Esophagus muscularis mucosa (tissue), 3 donors: ENCODE results near the gene EML6.

Source experiments
- POLR2A ChIP-seq: fragments of 450-650 bp; IDR thresholded peaks from one replicate; pipeline ENCODE4 v1.6.1; 2017; ENCODE audit warnings: antibody characterized with exemption, moderate library complexity, mild to moderate bottlenecking, low read depth
- POLR2AphosphoS5 ChIP-seq, 2 donors: sonication (generic); formaldehyde crosslinking; IDR thresholded peaks; one replicate each; pipeline ENCODE4 v1.6.1; 2017; ENCODE audit warnings: antibody characterized with exemption in 2 of 2
- TF ChIP-seq, protein P1 (sequence below), 3 experiments: fragments of 200-600 bp in 2 of 3; fragments of 450-650 bp in 1 of 3; sonication (generic) in 2 of 3; IDR thresholded peaks; one replicate each; pipeline ENCODE4 v1.5.1; 2017 to 2019; ENCODE audit warnings: antibody characterized with exemption in 3 of 3, mild to moderate bottlenecking in 2 of 3, moderate library complexity in 1 of 3

DNA sequence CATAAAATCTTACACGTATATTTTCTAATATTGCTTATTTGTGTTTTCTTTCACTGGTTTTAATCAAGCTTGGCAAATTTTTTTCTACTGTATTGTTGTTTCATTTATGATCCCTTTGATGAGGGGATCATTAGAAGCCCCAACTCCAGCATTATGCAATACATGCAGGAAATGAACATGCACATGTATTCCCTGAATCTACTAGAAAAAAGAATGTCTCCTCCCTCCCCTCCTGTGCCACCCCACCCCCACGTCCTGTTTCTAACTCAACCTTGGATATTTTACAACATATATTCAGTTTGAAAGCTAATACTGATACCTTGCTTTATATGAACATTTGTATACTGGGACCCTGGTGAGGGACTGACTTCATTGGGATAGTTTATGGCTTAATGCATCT, 53.0 kb downstream of the EML6 start:
- TF ChIP-seq POLR2A, result no peak
- TF ChIP-seq, protein P1, sequence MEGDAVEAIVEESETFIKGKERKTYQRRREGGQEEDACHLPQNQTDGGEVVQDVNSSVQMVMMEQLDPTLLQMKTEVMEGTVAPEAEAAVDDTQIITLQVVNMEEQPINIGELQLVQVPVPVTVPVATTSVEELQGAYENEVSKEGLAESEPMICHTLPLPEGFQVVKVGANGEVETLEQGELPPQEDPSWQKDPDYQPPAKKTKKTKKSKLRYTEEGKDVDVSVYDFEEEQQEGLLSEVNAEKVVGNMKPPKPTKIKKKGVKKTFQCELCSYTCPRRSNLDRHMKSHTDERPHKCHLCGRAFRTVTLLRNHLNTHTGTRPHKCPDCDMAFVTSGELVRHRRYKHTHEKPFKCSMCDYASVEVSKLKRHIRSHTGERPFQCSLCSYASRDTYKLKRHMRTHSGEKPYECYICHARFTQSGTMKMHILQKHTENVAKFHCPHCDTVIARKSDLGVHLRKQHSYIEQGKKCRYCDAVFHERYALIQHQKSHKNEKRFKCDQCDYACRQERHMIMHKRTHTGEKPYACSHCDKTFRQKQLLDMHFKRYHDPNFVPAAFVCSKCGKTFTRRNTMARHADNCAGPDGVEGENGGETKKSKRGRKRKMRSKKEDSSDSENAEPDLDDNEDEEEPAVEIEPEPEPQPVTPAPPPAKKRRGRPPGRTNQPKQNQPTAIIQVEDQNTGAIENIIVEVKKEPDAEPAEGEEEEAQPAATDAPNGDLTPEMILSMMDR (IDR thresholded peaks at IDR 0.05), result no peak
- TF ChIP-seq POLR2AphosphoS5 (IDR thresholded peaks at IDR 0.05), result no peak
